SK-N-MC (cell line): ENCODE data around the gene KRT72.

Source experiments
- DNase-seq: peaks from one replicate; pipeline ENCODE4 v3.0.0-alpha.2; 2011; ENCODE audit warnings: low read depth, low spot score
- H3K27ac ChIP-seq: fragments of 200-600 bp; sonication (generic); 2 replicates; pipeline ENCODE4 v1.5.1; 2016; ENCODE audit warnings: mixed run types
- H3K36me3 ChIP-seq: fragments of 200-600 bp; sonication (generic); 2 replicates; pipeline ENCODE4 v1.6.1; 2017; ENCODE audit warnings: antibody characterized with exemption, low read length, mixed read lengths; ENCODE audit not compliant: insufficient read depth
- H3K4me3 ChIP-seq: fragments of 200-600 bp; sonication (generic); 2 replicates; pipeline ENCODE4 v1.5.1; 2016
- H3K9ac ChIP-seq: fragments of 200-600 bp; sonication (generic); 2 replicates; pipeline ENCODE4 v1.8.0; 2017; ENCODE audit warnings: mixed run types, mixed read lengths; ENCODE audit not compliant: insufficient read length
- H3K9me3 ChIP-seq: fragments of 200-600 bp; sonication (generic); 2 replicates; pipeline ENCODE4 v1.6.1; 2017; ENCODE audit warnings: low read depth, mild to moderate bottlenecking, antibody characterized with exemption, low read length, moderate library complexity, mixed read lengths
- EZH2 ChIP-seq: fragments of 200-600 bp; sonication (generic); IDR thresholded peaks from one replicate; pipeline ENCODE4 v1.6.1; 2017; ENCODE audit warnings: antibody characterized with exemption
- FOXP2 ChIP-seq: optimal IDR thresholded peaks from 2 replicates; pipeline ENCODE3; 2011; ENCODE audit warnings: mild to moderate bottlenecking, moderate library complexity; ENCODE audit not compliant: insufficient read depth; ENCODE audit errors: extremely low read length, control extremely low read depth
- POLR2AphosphoS5 ChIP-seq: IDR thresholded peaks from 2 replicates; pipeline ENCODE4 v1.6.1; 2012; ENCODE audit warnings: mild to moderate bottlenecking, low read depth, low read length, borderline replicate concordance

Gene KRT72

GRCh38 chr12:52575256-52575655, 26.0 kb downstream of the KRT72 start:
- TF ChIP-seq POLR2AphosphoS5: no peak
- no peak for TF ChIP-seq EZH2
- no peak for TF ChIP-seq FOXP2
- Histone ChIP-seq H3K9me3 (no peaks in the 10 kb centered on the region), H3K27ac (no peak overlapping the region), H3K4me3 (no peak overlapping the region), H3K36me3 (no peaks in the 10 kb centered on the region), H3K9ac (no peak overlapping the region)
- DNase-seq: no peak

- Histone ChIP-seq H3K9me3 (no peaks in the 10 kb centered on the region), H3K27ac (no peak within 1 kb of the TSS), H3K9ac (no peak within 1 kb of the TSS), H3K36me3 (no peaks in the 10 kb centered on the region), H3K4me3 (no peak within 1 kb of the TSS)
- no peak for DNase-seq
- TF ChIP-seq EZH2 (no peak), FOXP2 (no peak), POLR2AphosphoS5 (no peak)
Observed at GRCh38 chr12:52573743-52574142, 27.5 kb downstream of the KRT72 start, which contains the start of gene KRT74. TSS of gene KRT74 (minus strand) at chr12:52573843. CDS start at chr12:52573777, 66 bp downstream.

GRCh38 chr12:52573306-52573705, 28.0 kb downstream of the KRT72 start:
- no peak overlapping the region for H3K9ac ChIP-seq
- H3K4me3 ChIP-seq: no peak overlapping the region
- no peak overlapping the region for H3K27ac ChIP-seq
- no peak for DNase-seq
- H3K9me3 ChIP-seq: no peaks in the 10 kb centered on the region
- H3K36me3 ChIP-seq: no peaks in the 10 kb centered on the region
- TF ChIP-seq FOXP2 (no peak), POLR2AphosphoS5 (no peak)

- no peak overlapping the region for H3K4me3 ChIP-seq
Observed at GRCh38 chr12:52570511-52570910, 30.8 kb downstream of the KRT72 start.

GRCh38 chr12:52568111-52568510, 33.2 kb downstream of the KRT72 start:
- no peak for TF ChIP-seq EZH2
- no peak for TF ChIP-seq POLR2AphosphoS5
- no peak for TF ChIP-seq FOXP2
- Histone ChIP-seq H3K27ac (no peak overlapping the region), H3K36me3 (no peaks in the 10 kb centered on the region), H3K9me3 (no peaks in the 10 kb centered on the region), H3K4me3 (no peak overlapping the region), H3K9ac (no peak overlapping the region)
- DNase-seq: no peak

More at GRCh38 chr12:52570511-52570910, 30.8 kb downstream of the KRT72 start:
- no peak overlapping the region for H3K9ac ChIP-seq
- H3K9me3 ChIP-seq: no peaks in the 10 kb centered on the region
- DNase-seq: no peak
- no peaks in the 10 kb centered on the region for H3K36me3 ChIP-seq
- no peak overlapping the region for H3K27ac ChIP-seq
- no peak for TF ChIP-seq EZH2
- TF ChIP-seq POLR2AphosphoS5: no peak

GRCh38 chr12:52566847-52567291, 34.4 kb downstream of the KRT72 start:
- Histone ChIP-seq H3K9me3 (no peaks in the 10 kb centered on the region), H3K9ac (no peak overlapping the region), H3K27ac (no peak overlapping the region), H3K4me3 (no peak overlapping the region), H3K36me3 (no peaks in the 10 kb centered on the region)
- no peak for DNase-seq
- TF ChIP-seq EZH2: no peak
- no peak for TF ChIP-seq FOXP2
- TF ChIP-seq POLR2AphosphoS5: no peak

- Histone ChIP-seq H3K9me3 (no peaks in the 10 kb centered on the region), H3K36me3 (no peaks in the 10 kb centered on the region), H3K9ac (no peak overlapping the region), H3K27ac (no peak overlapping the region), H3K4me3 (no peak overlapping the region)
- TF ChIP-seq POLR2AphosphoS5: no peak
- TF ChIP-seq FOXP2: no peak
- TF ChIP-seq EZH2: no peak
- no peak for DNase-seq
Observed at GRCh38 chr12:52564582-52564981, 36.7 kb downstream of the KRT72 start.

- TF ChIP-seq EZH2 (no peak), POLR2AphosphoS5 (no peak), FOXP2 (no peak)
- H3K4me3 ChIP-seq: no peak overlapping the region
- no peak for DNase-seq
- H3K36me3 ChIP-seq: no peaks in the 10 kb centered on the region
- no peak overlapping the region for H3K9ac ChIP-seq
- H3K9me3 ChIP-seq: no peaks in the 10 kb centered on the region
- no peak overlapping the region for H3K27ac ChIP-seq
Observed at GRCh38 chr12:52561880-52562449, 39.3 kb downstream of the KRT72 start.

GRCh38 chr12:52559979-52560378, 41.3 kb downstream of the KRT72 start:
- no peaks in the 10 kb centered on the region for H3K36me3 ChIP-seq
- no peak overlapping the region for H3K27ac ChIP-seq
- no peaks in the 10 kb centered on the region for H3K9me3 ChIP-seq
- TF ChIP-seq POLR2AphosphoS5 (no peak), FOXP2 (no peak), EZH2 (no peak)
- no peak for DNase-seq
- no peak overlapping the region for H3K4me3 ChIP-seq
- H3K9ac ChIP-seq: no peak overlapping the region
